Glutamatergic neuron (in vitro differentiated cells): ENCODE measurements around the gene TTC28. TPM values are rescaled to one million over a fixed set of nuclear protein-coding genes. Genes with fewer than 3 reads are reported as not detected.

Experiments used
- DNase-seq: peaks from one replicate; pipeline ENCODE4 v3.0.0; 2022
- H3K27ac Mint-ChIP-seq: one replicate; pipeline ENCODE4 v1.8.0; 2020; ENCODE audit warnings: mild to moderate bottlenecking, mixed read lengths, inconsistent platforms; ENCODE audit not compliant: unreplicated experiment
- H3K27me3 Mint-ChIP-seq: one replicate; pipeline ENCODE4 v1.8.0; 2020; ENCODE audit warnings: mild to moderate bottlenecking, moderate library complexity, mixed read lengths, inconsistent platforms; ENCODE audit not compliant: unreplicated experiment
- H3K36me3 Mint-ChIP-seq: one replicate; pipeline ENCODE4 v1.8.0; 2020; ENCODE audit warnings: mild to moderate bottlenecking, mixed read lengths, inconsistent platforms; ENCODE audit not compliant: unreplicated experiment
- H3K4me1 Mint-ChIP-seq: one replicate; pipeline ENCODE4 v1.8.0; 2020; ENCODE audit warnings: mild to moderate bottlenecking, low read depth, mixed read lengths, inconsistent platforms; ENCODE audit not compliant: unreplicated experiment
- H3K4me3 Mint-ChIP-seq: one replicate; pipeline ENCODE4 v1.8.0; 2020; ENCODE audit warnings: mild to moderate bottlenecking, mixed read lengths, inconsistent platforms; ENCODE audit not compliant: unreplicated experiment
- H3K9me3 Mint-ChIP-seq: one replicate; pipeline ENCODE4 v1.8.0; 2020; ENCODE audit warnings: mild to moderate bottlenecking, moderate library complexity, mixed read lengths, inconsistent platforms; ENCODE audit not compliant: unreplicated experiment
- CTCF ChIP-seq: fragments of 200-600 bp; sonication (generic); IDR thresholded peaks from one replicate; pipeline ENCODE4 v1.5.0; 2021; ENCODE audit not compliant: partially characterized antibody, unreplicated experiment
- total RNA-seq: library from RNA; stranded (reverse); fragmentation: NEBNext Ultra II Directional; extraction: Animal tissue kit (Norgen Biotek cat#: 25700); gene quantifications from one replicate; pipeline ENCODE4 v1.2.1, GENCODE V29; 2021; ENCODE audit not compliant: unreplicated experiment

The TTC28 gene
- total RNA-seq, 1 donor from 2014 or later = 55.6 TPM

- H3K4me1 Mint-ChIP-seq = peaks cover 15% of the 10 kb centered on the region
Measured at GRCh38 chr22:28424427-28425080, 255.1 kb downstream of the TTC28 start.

GRCh38 chr22:28419919-28420318 lies 259.7 kb downstream of the TTC28 start:
- Mint-ChIP-seq H3K27ac (no peak overlapping the region), H3K36me3 (no peaks in the 10 kb centered on the region), H3K4me1 (peaks cover 6% of the 10 kb centered on the region), H3K27me3 (peaks cover 1% of the 10 kb centered on the region), H3K9me3 (no peaks in the 10 kb centered on the region), H3K4me3 (no peak overlapping the region)
- TF ChIP-seq CTCF = no peak
- no peak for DNase-seq

More at GRCh38 chr22:28424427-28425080, 255.1 kb downstream of the TTC28 start:
- Mint-ChIP-seq H3K4me3 (no peak overlapping the region), H3K9me3 (peaks cover 1% of the 10 kb centered on the region), H3K27me3 (peaks cover 1% of the 10 kb centered on the region), H3K36me3 (no peaks in the 10 kb centered on the region), H3K27ac (peak overlapping the region; percentile 41)
- no peak for DNase-seq
- TF ChIP-seq CTCF = no peak

- no peak overlapping the region for H3K27ac Mint-ChIP-seq
- no peaks in the 10 kb centered on the region for H3K36me3 Mint-ChIP-seq
- H3K4me1 Mint-ChIP-seq = peaks cover 10% of the 10 kb centered on the region
- H3K27me3 Mint-ChIP-seq = peaks cover 1% of the 10 kb centered on the region
- H3K4me3 Mint-ChIP-seq = no peak overlapping the region
- no peak for TF ChIP-seq CTCF
- DNase-seq = no peak
- H3K9me3 Mint-ChIP-seq = no peaks in the 10 kb centered on the region
Measured at GRCh38 chr22:28418008-28418407, 261.6 kb downstream of the TTC28 start.

GRCh38 chr22:28417431-28417830 lies 262.2 kb downstream of the TTC28 start:
- H3K4me1 Mint-ChIP-seq = peaks cover 10% of the 10 kb centered on the region
- no peaks in the 10 kb centered on the region for H3K36me3 Mint-ChIP-seq
- DNase-seq = no peak
- H3K9me3 Mint-ChIP-seq = no peaks in the 10 kb centered on the region
- TF ChIP-seq CTCF = no peak
- no peak overlapping the region for H3K4me3 Mint-ChIP-seq
- H3K27ac Mint-ChIP-seq = no peak overlapping the region
- peaks cover 1% of the 10 kb centered on the region for H3K27me3 Mint-ChIP-seq

GRCh38 chr22:28414913-28415312 lies 264.7 kb downstream of the TTC28 start:
- no peak for TF ChIP-seq CTCF
- H3K4me3 Mint-ChIP-seq = no peak overlapping the region
- H3K27ac Mint-ChIP-seq = no peak overlapping the region
- H3K9me3 Mint-ChIP-seq = no peaks in the 10 kb centered on the region
- DNase-seq = no peak
- H3K4me1 Mint-ChIP-seq = peaks cover 10% of the 10 kb centered on the region
- H3K36me3 Mint-ChIP-seq = no peaks in the 10 kb centered on the region
- H3K27me3 Mint-ChIP-seq = no peaks in the 10 kb centered on the region
